HuH-7.5 (cell line): ENCODE results near the gene DNAH7.

Experiments
- DNase-seq: peaks from one replicate; pipeline ENCODE4 v3.0.0; 2011; ENCODE audit warnings: low spot score

The DNAH7 gene

DNA sequence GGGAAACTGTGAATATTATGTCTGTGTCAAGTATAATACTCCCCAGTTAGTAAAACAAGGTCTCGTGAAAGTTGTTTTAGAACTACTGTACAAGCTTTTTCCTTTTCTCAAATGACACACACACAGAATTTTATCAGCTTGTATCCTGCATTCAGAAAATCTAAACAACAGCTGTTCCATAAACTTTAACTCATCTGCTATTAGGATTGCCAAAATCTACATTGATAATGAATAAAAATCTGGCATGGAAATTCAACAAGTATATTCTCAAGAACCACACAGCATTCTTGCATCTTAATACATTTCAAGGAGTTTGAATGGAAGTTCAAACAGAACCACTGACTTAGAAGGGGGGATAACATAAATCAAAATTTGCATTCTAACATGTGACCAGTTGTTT, 260.4 kb downstream of the DNAH7 start:
- DNase-seq = no peak

- no peak for DNase-seq
Measured at GRCh38 chr2:195805283-195805976, 263.2 kb downstream of the DNAH7 start.

GRCh38 chr2:195795879-195796278, 272.8 kb downstream of the DNAH7 start:
- DNase-seq = no peak

DNA sequence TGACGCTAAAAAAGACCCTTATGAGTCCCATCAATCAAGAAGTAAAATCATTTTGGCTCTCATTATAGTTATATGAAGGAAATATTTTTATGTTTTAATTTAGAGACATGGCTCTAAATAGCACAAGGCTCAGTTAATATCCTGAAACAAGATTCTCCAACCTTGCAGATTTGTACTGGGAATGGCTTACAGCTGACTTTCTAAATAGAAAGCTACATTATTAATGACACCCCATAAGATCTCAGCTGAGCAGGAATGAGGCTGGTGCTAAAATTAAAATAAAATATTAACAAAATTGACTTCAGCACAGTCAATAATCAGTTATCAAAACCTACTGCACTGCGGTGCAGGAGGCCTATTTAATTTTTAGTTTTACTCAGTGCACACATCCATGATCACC, 274.8 kb downstream of the DNAH7 start:
- DNase-seq = no peak

GRCh38 chr2:195782156-195782555, 286.5 kb downstream of the DNAH7 start:
- no peak for DNase-seq

DNA sequence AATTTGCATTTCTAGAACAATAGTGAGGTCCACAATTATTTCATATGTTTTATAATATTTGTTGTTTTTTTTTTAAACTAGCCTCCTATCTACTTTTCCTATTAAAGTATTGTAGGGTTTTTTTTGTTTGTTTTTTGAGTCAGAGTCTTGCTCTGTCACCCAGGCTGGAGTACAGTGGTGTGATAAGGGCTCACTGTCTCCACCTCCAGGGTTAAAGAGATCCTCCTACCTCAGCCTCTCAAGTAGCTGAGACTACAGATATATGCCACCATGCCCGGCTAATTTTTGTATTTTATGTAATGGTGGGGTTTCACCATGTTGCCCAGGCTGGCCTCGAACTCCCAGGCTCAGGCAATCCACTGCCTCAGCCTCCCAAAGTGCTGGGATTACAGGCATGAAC, 289.1 kb downstream of the DNAH7 start:
- DNase-seq = no peak

- no peak for DNase-seq
Measured at GRCh38 chr2:195769975-195770374, 298.7 kb downstream of the DNAH7 start.

GRCh38 chr2:195768431-195768830, 300.2 kb downstream of the DNAH7 start:
- no peak for DNase-seq

DNA sequence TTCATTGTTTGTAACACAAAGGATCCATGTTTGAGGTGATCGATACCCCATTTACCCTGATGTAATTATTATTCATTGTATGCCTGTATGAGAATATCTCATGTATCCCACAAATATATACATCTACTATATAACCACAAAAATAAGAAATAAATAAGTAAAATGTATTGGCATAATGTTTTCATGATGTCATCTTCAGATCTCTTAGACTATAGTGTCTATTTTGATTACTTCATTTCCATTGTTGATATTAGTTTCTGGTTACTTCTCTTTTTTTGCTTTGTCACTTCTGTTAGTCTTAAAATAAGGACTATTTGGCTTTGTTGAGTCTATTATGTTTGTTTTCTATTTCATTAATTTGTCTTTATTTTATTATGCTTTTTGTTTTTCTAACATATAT, 301.9 kb downstream of the DNAH7 start:
- DNase-seq = no peak

- no peak for DNase-seq
Measured at GRCh38 chr2:195763866-195764265, 304.8 kb downstream of the DNAH7 start.

DNA sequence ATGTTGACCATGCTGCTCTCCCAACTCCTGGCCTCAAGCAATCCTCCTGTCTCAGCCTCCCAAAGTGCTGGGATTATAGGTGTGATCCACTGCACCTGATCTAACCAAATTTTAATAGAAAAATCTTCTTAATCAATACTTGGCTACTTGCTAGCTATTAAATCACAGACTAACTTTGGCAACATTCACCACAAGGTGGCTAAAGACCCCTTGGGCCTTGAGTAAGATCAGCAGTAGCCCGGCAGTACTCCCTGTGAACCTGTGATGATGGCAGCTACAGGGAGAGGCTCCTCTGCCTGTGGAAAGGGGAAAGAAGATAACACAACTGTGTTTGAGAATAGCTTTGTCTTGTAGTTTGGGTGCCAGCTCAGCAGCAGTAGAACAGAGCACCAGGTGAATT, 308.8 kb downstream of the DNAH7 start:
- no peak for DNase-seq

DNA sequence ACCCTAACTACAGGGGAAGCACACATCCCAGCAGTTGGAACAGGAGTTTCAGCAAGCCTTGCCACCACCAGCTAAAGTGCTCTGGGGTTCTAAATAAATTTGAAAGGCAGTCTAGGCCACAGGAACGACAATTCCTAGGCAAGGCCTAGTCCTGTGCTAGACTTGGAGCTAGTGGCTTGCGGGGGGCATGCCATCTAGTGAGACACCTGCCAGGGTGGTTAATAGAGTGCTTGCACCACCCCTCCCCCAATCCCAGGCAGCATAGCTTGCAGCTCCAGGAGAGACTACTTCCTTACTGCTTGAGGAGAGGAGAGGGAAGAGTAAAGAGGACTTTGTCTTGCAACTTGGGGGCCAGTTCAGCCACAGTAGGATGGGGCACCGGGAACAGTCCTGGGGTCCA, 309.8 kb downstream of the DNAH7 start:
- no peak for DNase-seq

DNA sequence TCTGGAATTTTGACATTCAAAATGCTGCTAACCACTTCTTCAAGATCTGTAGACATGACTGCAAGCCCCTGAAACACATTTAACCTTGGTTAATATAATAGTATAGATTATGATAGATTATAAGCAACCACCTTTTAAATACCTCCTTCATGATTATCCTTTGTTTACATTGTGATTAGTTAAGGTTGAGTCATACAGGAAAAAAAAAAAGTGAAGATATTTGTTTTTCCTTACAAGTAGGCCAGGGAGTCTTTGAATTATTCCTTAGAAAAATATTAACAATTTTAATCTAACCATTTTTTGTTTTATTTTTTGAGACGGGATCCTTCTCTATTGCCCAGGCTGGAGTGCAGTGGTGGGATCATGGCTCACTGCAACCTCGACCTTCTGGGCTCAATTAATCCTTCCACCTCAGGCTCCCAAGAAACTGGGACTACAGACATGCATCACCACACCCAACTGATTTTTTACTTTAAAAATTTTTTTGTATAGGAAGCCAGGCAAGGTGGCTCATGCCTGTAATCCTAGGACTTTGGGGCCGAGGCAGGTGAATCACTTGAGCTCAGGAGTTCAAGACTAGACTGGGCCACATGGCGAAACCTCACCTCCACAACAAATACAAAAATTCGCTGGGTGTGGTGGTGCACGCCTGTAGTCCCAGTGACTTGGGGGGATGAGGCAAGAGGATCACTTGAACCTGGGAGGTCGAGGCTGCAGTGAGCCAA, 312.3 kb downstream of the DNAH7 start:
- DNase-seq = no peak

DNA sequence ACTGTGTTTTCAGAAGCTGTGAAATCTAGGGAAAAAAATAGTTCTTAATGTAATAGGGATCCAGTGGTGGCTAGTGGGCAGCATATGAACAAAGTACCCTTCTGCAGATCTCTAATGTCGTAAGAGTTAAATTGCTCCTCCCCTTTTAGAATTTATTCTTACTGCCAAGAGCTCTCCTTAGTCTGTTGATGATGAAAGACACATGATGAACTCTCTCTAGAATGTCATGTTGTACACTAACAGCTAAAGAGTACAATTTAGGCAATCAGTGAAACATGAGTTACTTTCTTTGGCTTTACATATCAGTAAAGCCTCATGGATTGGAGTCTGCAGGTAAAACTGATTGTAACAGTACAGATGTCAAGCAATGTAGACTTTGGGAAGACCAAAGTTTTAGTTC, 327.4 kb downstream of the DNAH7 start:
- no peak for DNase-seq

- DNase-seq = no peak
Measured at GRCh38 chr2:195737511-195738325, 330.9 kb downstream of the DNAH7 start.

GRCh38 chr2:195735347-195735746, 333.3 kb downstream of the DNAH7 start:
- no peak for DNase-seq

DNA sequence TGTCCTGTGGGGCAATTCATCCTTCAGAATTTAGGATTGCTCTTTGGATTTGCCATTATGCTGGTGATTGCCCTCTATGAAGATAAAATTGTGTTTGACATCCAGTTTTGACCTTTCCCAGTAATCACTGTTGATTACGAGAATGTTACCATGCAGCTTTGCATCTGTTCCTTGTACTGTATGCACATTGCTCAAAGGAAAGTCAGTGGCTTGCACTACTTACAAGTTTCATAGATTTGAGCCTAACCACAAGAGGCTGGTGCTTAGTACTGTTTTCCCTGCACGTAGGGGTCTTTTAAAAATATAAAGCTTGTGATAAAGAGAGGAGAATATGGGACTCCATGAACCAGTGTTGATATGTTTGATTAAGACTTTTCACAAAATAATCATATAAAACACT, 333.7 kb downstream of the DNAH7 start:
- DNase-seq = no peak

- no peak for DNase-seq
Measured at GRCh38 chr2:195734395-195734794, 334.2 kb downstream of the DNAH7 start.

DNA sequence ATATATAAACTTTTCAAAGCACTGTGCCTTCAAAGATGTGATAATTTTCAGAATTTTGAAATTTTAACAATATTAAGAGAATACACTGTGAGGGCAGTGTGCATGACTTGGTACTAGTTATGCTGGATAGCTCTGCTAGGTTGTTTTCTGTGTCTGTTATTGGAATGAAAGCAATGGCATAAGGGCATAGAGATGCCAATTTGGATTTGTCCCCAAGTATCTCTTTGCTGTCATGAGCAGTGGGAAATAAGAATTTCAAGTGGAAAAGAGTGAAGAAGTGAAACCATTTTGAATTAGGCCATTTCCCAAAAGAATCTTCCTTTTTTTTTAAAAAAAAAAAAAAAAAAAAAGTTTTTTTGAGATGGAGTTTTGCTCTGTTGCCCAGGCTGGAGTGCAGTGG, 334.8 kb downstream of the DNAH7 start:
- no peak for DNase-seq

DNA sequence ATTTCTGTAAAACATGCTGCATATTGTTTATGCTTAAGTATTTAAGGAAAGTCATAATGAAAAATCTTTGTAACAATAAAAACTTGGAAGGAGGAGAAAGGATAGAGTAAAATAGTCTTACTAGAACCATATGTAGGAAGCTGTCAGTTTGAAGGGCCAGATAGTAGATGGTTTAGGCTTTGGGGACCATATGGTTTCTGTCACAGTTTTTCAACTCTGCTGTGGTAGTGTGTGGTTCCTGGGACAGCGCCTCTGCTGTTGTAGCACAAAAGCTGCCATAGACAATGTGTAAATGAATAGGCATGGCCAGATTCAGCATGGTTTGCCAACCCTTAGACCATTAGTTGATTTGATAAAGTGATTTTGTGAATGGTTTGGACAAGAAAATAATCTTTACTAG, 336.1 kb downstream of the DNAH7 start:
- no peak for DNase-seq

DNA sequence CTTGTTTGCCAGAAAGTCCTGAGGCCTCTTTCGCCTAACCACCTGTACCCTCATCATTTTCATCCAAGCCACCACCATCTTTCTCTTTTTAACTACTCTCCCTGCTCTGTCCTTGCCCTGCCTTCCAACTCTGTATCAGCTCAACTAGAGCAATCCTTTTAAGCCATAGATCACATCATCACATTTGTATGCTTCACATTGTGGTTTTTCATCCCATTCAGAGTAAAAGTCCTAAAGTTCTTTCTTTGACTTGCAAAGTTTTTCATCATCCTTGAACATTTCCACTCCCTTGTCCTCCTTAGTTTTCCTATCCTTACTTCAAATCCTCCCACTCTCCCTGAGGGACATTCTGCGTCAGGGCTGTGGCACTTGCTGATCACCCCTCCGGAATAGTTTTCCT, 337.7 kb downstream of the DNAH7 start:
- DNase-seq = no peak

DNA sequence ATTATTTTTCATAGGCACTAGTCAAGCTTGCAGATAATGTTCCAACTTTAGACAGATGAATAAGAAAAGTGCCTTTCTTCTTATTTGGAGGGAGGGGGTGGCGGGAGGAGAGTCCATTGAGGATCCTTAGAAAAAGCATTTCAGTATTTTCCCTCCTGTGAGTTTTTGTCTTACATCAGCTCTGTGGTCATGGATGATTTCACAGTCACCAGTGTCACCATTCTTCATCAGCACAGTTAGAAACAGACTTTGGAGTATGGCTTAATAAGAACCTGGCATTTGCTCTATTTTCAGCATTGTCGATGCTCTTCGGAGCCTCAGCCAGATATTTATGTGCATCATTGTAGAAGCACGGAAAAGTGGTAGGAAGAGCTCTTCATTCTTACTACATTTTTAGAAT, 341.5 kb downstream of the DNAH7 start:
- no peak for DNase-seq

GRCh38 chr2:195722075-195722474, 346.6 kb downstream of the DNAH7 start:
- no peak for DNase-seq
